H1 (cell line): ENCODE results near the gene ABHD4. TPM values are rescaled to one million over a fixed set of nuclear protein-coding genes. Genes with fewer than 3 reads are reported as not detected.

Experiments used
- CTCF ChIA-PET: fragments of 300-600 bp; sonication (Branson Sonifier 250); formaldehyde crosslinking; loops from one replicate; lab custom pipeline; 2021; ENCODE audit not compliant: partially characterized antibody; lab: Charles Lee
- POLR2A ChIA-PET: fragments of 300-600 bp; sonication (Branson Sonifier 250); formaldehyde crosslinking; loops from one replicate; lab custom pipeline; 2021; ENCODE audit warnings: inconsistent platforms; ENCODE audit not compliant: partially characterized antibody; lab: Charles Lee
- DNase-seq, 2 experiments: peaks; one replicate each; pipeline versions ENCODE4 v3.0.0 to v3.0.0-alpha.2; 2010 to 2022; ENCODE audit warnings: low spot score in 2 of 2, low read depth in 1 of 2, mixed read lengths in 1 of 2
- FAIRE-seq: peaks from 2 replicates; lab custom pipeline; 2011; peaks lifted over from hg19 to GRCh38; lab: Jason Lieb, UNC
- H2AFZ ChIP-seq: 2 replicates; pipeline ENCODE4 v1.8.1; 2012; ENCODE audit warnings: low read length, inconsistent platforms
- H2AK5ac ChIP-seq: 2 replicates; pipeline ENCODE4 v1.6.1; 2013; ENCODE audit warnings: low read depth, low read length
- H2BK120ac ChIP-seq: replicated peaks from 2 replicates; pipeline ENCODE3; 2013; ENCODE audit warnings: low read depth, low read length, inconsistent platforms
- H2BK12ac ChIP-seq: 2 replicates; pipeline ENCODE4 v1.6.1; 2013; ENCODE audit warnings: low read depth, low read length
- H2BK15ac ChIP-seq: 2 replicates; pipeline ENCODE4 v1.6.1; 2013; ENCODE audit warnings: low read length
- H2BK20ac ChIP-seq: 2 replicates; pipeline ENCODE4 v1.6.1; 2013; ENCODE audit warnings: low read length
- H2BK5ac ChIP-seq: 2 replicates; pipeline ENCODE4 v1.6.1; 2013; ENCODE audit warnings: low read depth, low read length
- H3K14ac ChIP-seq: 2 replicates; pipeline ENCODE4 v1.6.1; 2013; ENCODE audit warnings: inconsistent platforms; ENCODE audit not compliant: insufficient read length
- H3K18ac ChIP-seq: 2 replicates; pipeline ENCODE4 v1.6.1; 2013; ENCODE audit warnings: low read length; ENCODE audit errors: extremely low read depth
- H3K23ac ChIP-seq: 2 replicates; pipeline ENCODE4 v1.6.1; 2013; ENCODE audit warnings: inconsistent platforms; ENCODE audit not compliant: insufficient read length
- H3K23me2 ChIP-seq: 2 replicates; pipeline ENCODE4 v1.6.1; 2013; ENCODE audit warnings: low read depth, low read length
- H3K27ac ChIP-seq: 2 replicates; pipeline ENCODE4 v1.6.1; 2011; ENCODE audit warnings: low read depth, low read length, inconsistent platforms
- H3K27me3 ChIP-seq, 4 experiments: replicated peaks in 1 of 4; 1 replicate in 1 of 4; 2 replicates in 3 of 4; pipeline versions ENCODE4 v1.6.1 to v1.8.1; 2011 to 2013; ENCODE audit warnings: low read length in 3 of 4, mild to moderate bottlenecking in 3 of 4, inconsistent platforms in 2 of 4, mixed read lengths in 2 of 4, moderate library complexity in 1 of 4; ENCODE audit not compliant: control insufficient read depth in 3 of 4, insufficient read depth in 3 of 4; ENCODE audit errors: extremely low read depth in 1 of 4
- H3K36me3 ChIP-seq, 4 experiments: 2 replicates each; pipeline versions ENCODE4 v1.6.1 to v1.8.1; 2011 to 2013; ENCODE audit warnings: mild to moderate bottlenecking in 4 of 4, low read length in 3 of 4, moderate library complexity in 2 of 4, control low read depth in 1 of 4, inconsistent platforms in 1 of 4; ENCODE audit not compliant: insufficient read depth in 4 of 4, control insufficient read depth in 2 of 4
- H3K4ac ChIP-seq: replicated peaks from 2 replicates; pipeline ENCODE3; 2013; ENCODE audit warnings: low read length, low read depth, mixed read lengths, inconsistent platforms; ENCODE audit not compliant: insufficient read length
- H3K4me1 ChIP-seq, 4 experiments: replicated peaks in 1 of 4; 1 replicate in 1 of 4; 2 replicates in 3 of 4; pipeline versions ENCODE4 v1.6.1 to v1.8.1; 2011 to 2013; ENCODE audit warnings: low read length in 3 of 4, inconsistent platforms in 2 of 4, mixed read lengths in 1 of 4; ENCODE audit not compliant: insufficient read depth in 4 of 4, control insufficient read depth in 3 of 4
- H3K4me2 ChIP-seq, 2 experiments: 2 replicates each; pipeline versions ENCODE4 v1.6.1 to v1.8.1; 2011 to 2013; ENCODE audit warnings: low read depth in 2 of 2, low read length in 2 of 2, control low read depth in 1 of 2, inconsistent platforms in 1 of 2, mild to moderate bottlenecking in 1 of 2; ENCODE audit not compliant: insufficient read depth in 1 of 2
- H3K4me3 ChIP-seq, 4 experiments: fragments of 200-600, 300-600 bp in 1 of 4; sonication (generic), shearing (Covaris generic), sonication (Bioruptor Twin) in 1 of 4; 2 replicates each; pipeline versions ENCODE4 v1.5.1 to v1.8.1; 2011 to 2016; ENCODE audit warnings: low read length in 4 of 4, low read depth in 3 of 4, control low read depth in 2 of 4, inconsistent platforms in 2 of 4, mild to moderate bottlenecking in 2 of 4, mixed read lengths in 1 of 4, moderate library complexity in 1 of 4; ENCODE audit not compliant: insufficient read depth in 2 of 4; ENCODE audit errors: extremely low read depth in 1 of 4
- H3K56ac ChIP-seq: replicated peaks from 2 replicates; pipeline ENCODE3; 2013; ENCODE audit warnings: low read depth, mild to moderate bottlenecking, mixed read lengths, low read length, inconsistent platforms; ENCODE audit not compliant: insufficient read length
- H3K79me1 ChIP-seq: 2 replicates; pipeline ENCODE4 v1.6.1; 2013; ENCODE audit warnings: low read depth, low read length, control low read depth
- H3K79me2 ChIP-seq, 2 experiments: 2 replicates each; pipeline versions ENCODE4 v1.6.1 to v1.8.1; 2012 to 2013; ENCODE audit warnings: low read length in 2 of 2, mild to moderate bottlenecking in 2 of 2, inconsistent platforms in 1 of 2; ENCODE audit not compliant: insufficient read depth in 2 of 2, control insufficient read depth in 1 of 2
- H3K9ac ChIP-seq, 4 experiments: replicated peaks in 1 of 4; 1 replicate in 1 of 4; 2 replicates in 3 of 4; pipeline versions ENCODE4 v1.6.1 to v1.8.1; 2011 to 2013; ENCODE audit warnings: low read depth in 3 of 4, low read length in 3 of 4, control low read depth in 2 of 4, mild to moderate bottlenecking in 2 of 4, moderate library complexity in 2 of 4, inconsistent platforms in 1 of 4; ENCODE audit errors: extremely low read depth in 1 of 4
- H3K9me3 ChIP-seq, 2 experiments: 2 replicates each; pipeline versions ENCODE4 v1.6.1 to v1.8.1; 2012 to 2013; ENCODE audit warnings: mild to moderate bottlenecking in 2 of 2, moderate library complexity in 2 of 2, control low read depth in 1 of 2, inconsistent platforms in 1 of 2, low read depth in 1 of 2, low read length in 1 of 2, mixed read lengths in 1 of 2; ENCODE audit not compliant: insufficient read depth in 2 of 2
- H4K20me1 ChIP-seq, 2 experiments: replicated peaks in 1 of 2; 2 replicates each; pipeline versions ENCODE3 to v1.8.1; 2011 to 2013; ENCODE audit warnings: inconsistent platforms in 2 of 2, low read length in 2 of 2, mild to moderate bottlenecking in 1 of 2; ENCODE audit not compliant: insufficient read depth in 2 of 2, control insufficient read depth in 1 of 2
- H4K5ac ChIP-seq: 2 replicates; pipeline ENCODE4 v1.6.1; 2013; ENCODE audit warnings: low read length, low read depth, mixed read lengths, inconsistent platforms; ENCODE audit not compliant: insufficient read length
- H4K8ac ChIP-seq: 2 replicates; pipeline ENCODE4 v1.8.0; 2013; ENCODE audit warnings: mild to moderate bottlenecking, moderate library complexity, low read length, inconsistent platforms; ENCODE audit not compliant: insufficient read depth; ENCODE audit errors: extremely low read depth
- H4K91ac ChIP-seq: replicated peaks from 2 replicates; pipeline ENCODE3; 2013; ENCODE audit warnings: low read length, mixed read lengths, inconsistent platforms; ENCODE audit not compliant: insufficient read length
- CHD1 ChIP-seq: IDR thresholded peaks from 2 replicates; pipeline ENCODE4 v1.6.1; 2012; ENCODE audit warnings: low read depth, low read length, improper control_type of control experiment
- CREB1 ChIP-seq: IDR thresholded peaks from 2 replicates; pipeline ENCODE4 v1.6.1; 2012; ENCODE audit warnings: inconsistent platforms
- EZH2 ChIP-seq: fragments of 200-600 bp; sonication (generic); IDR thresholded peaks from 2 replicates; pipeline ENCODE4 v1.7.1; 2012; ENCODE audit warnings: low read depth, mild to moderate bottlenecking, moderate library complexity, low read length, inconsistent platforms; ENCODE audit not compliant: severe bottlenecking
- POLR2A ChIP-seq, 2 experiments: IDR thresholded peaks; 1 replicate in 1 of 2; 2 replicates in 1 of 2; pipeline ENCODE4 v1.6.1; 2011; ENCODE audit warnings: low read depth in 2 of 2, low read length in 2 of 2, mild to moderate bottlenecking in 2 of 2; ENCODE audit errors: control extremely low read depth in 1 of 2
- POLR2AphosphoS5 ChIP-seq: IDR thresholded peaks from 2 replicates; pipeline ENCODE4 v1.6.1; 2011; ENCODE audit warnings: low read depth, low read length
- RNF2 ChIP-seq: fragments of 200-900, 300-1000 bp; sonication (generic); IDR thresholded peaks from 2 replicates; pipeline ENCODE4 v1.7.1; 2016; ENCODE audit warnings: borderline replicate concordance, low read depth, mild to moderate bottlenecking, antibody characterized with exemption, low read length; ENCODE audit not compliant: poor library complexity, severe bottlenecking; ENCODE audit errors: missing control alignments
- TAF7 ChIP-seq: optimal IDR thresholded peaks from 2 replicates; pipeline ENCODE3; 2011; ENCODE audit warnings: low read depth, mild to moderate bottlenecking, inconsistent platforms, low read length, moderate library complexity, borderline replicate concordance
- TBP ChIP-seq: IDR thresholded peaks from 2 replicates; pipeline ENCODE4 v1.6.1; 2011; ENCODE audit warnings: low read depth, low read length, improper control_type of control experiment
- WGBS, 2 experiments: shearing (Covaris generic) in 1 of 2; methylation state at CpG; one replicate each; pipeline versions ENCODE4 v1.1.6 to v1.1.7; 2013 to 2015; ENCODE audit warnings: low lambda C conversion rate in 2 of 2, mixed read lengths in 2 of 2, inconsistent platforms in 1 of 2, low coverage in 1 of 2, missing lambda C conversion rate in 1 of 2; ENCODE audit not compliant: insufficient replicate concordance in 2 of 2, insufficient coverage in 1 of 2, insufficient read length in 1 of 2; ENCODE audit errors: extremely low coverage in 1 of 2, missing lambda C conversion rate in 1 of 2; 5-methylcytosine and 5-hydroxymethylcytosine counted together
- polyA plus RNA-seq, 7 experiments: library from polyadenylated mRNA; depleted of rRNA in 3 of 7; stranded (reverse) in 5 of 7; unstranded in 2 of 7; fragments of >200 nt in 5 of 7; fragments of 200-250 nt in 2 of 7; gene quantifications; 1 replicate in 5 of 7; 2 replicates in 1 of 7; 4 replicates in 1 of 7; pipeline versions ENCODE4 v1.2.1 to v1.2.3, GENCODE V29; 2011 to 2013; ENCODE audit warnings: missing spikeins in 2 of 7, mixed read lengths in 2 of 7
- total RNA-seq: library from RNA; stranded (reverse); fragmentation: NEBNext Ultra II Directional; extraction: Animal tissue kit (Norgen Biotek cat#: 25700); gene quantifications from 2 replicates; pipeline ENCODE4 v1.2.1, GENCODE V29; 2021

ABHD4 gene
- total and polyA plus RNA-seq, 2 of the 8 experiments (the other 6 are each of a cell fraction or from before 2014, with no cell fraction given), result 32.4 to 42.9 TPM

GRCh38 chr14:22650960-22651521 is 52.9 kb downstream of the ABHD4 start:
- Histone ChIP-seq H2BK20ac (no peak overlapping the region), H3K79me2 (no peaks in the 10 kb centered on the region)

More at GRCh38 chr14:22650960-22651521, 52.9 kb downstream of the ABHD4 start:
- no peaks in the 10 kb centered on the region for H4K20me1 ChIP-seq
- no peak overlapping the region for H2BK120ac ChIP-seq
- H3K4me1 ChIP-seq, result no peaks in the 10 kb centered on the region
- no peak overlapping the region for H3K14ac ChIP-seq
- no peak for FAIRE-seq
- no peak overlapping the region for H2BK12ac ChIP-seq
- TF ChIP-seq TBP, result peak; percentile 58; the same call in 1 of the 2 replicates
- TF ChIP-seq CHD1, result no peak
- TF ChIP-seq TAF7, result peak; percentile 98
- TF ChIP-seq EZH2, result no peak
- peak in 1 of 2 experiments; percentile 94; a peak in 2 of 3 replicates for TF ChIP-seq POLR2A (IDR thresholded peaks at IDR 0.05; ENCODE audit: control extremely low read depth in 1 of 2, low read depth in 2 of 2, low read length in 2 of 2)
- no peak for TF ChIP-seq CREB1
- TF ChIP-seq RNF2, result no peak
- TF ChIP-seq POLR2AphosphoS5, result peak; percentile 95
- H3K56ac ChIP-seq, result no peak overlapping the region
- H4K5ac ChIP-seq, result no peak overlapping the region
- no peak overlapping the region for H4K8ac ChIP-seq
- H3K79me1 ChIP-seq, result no peaks in the 10 kb centered on the region
- 84% methylated on average over 3 of the region's 3 CpGs; no CpG with 5 or more reads in 1 of the 2 experiments for WGBS, 2 experiments
- H3K36me3 ChIP-seq, result no peaks in the 10 kb centered on the region
- H2BK15ac ChIP-seq, result no peak overlapping the region
- H2AK5ac ChIP-seq, result no peak overlapping the region
- no peaks in the 10 kb centered on the region for H3K23me2 ChIP-seq
- no peak overlapping the region for H3K9ac ChIP-seq
- no peak overlapping the region for H2AFZ ChIP-seq
- DNase-seq, result peak in 1 of 2 experiments; percentile 7
- ChIA-PET POLR2A (interaction anchor here (0.6 to 2.1 kb wide), 7 partner anchors 51 to 305 kb away, joined by 3 to 7 read pairs (median 3); partner anchors contain the start of genes ABHD4 and OXA1L), CTCF (interaction anchor here (0.7 to 6.7 kb wide), 14 partner anchors 9 to 470 kb away, joined by 3 to 78 read pairs (median 3); partner anchors contain the start of gene ABHD4)
- H3K9me3 ChIP-seq, result no peaks in the 10 kb centered on the region
- no peak overlapping the region for H3K4ac ChIP-seq
- no peaks in the 10 kb centered on the region for H3K27me3 ChIP-seq
- H3K4me2 ChIP-seq, result no peak overlapping the region
- H3K4me3 ChIP-seq, result no peak overlapping the region
- no peak overlapping the region for H3K23ac ChIP-seq
- H4K91ac ChIP-seq, result no peak overlapping the region
- H3K27ac ChIP-seq, result no peak overlapping the region
- no peak overlapping the region for H2BK5ac ChIP-seq
- H3K18ac ChIP-seq, result no peak overlapping the region
